Measurements from ENCODE around the gene PRAC2.
A peak's percentile ranks its signal among the peaks of the same experiment; 100 is the strongest.

Gene PRAC2

DNA sequence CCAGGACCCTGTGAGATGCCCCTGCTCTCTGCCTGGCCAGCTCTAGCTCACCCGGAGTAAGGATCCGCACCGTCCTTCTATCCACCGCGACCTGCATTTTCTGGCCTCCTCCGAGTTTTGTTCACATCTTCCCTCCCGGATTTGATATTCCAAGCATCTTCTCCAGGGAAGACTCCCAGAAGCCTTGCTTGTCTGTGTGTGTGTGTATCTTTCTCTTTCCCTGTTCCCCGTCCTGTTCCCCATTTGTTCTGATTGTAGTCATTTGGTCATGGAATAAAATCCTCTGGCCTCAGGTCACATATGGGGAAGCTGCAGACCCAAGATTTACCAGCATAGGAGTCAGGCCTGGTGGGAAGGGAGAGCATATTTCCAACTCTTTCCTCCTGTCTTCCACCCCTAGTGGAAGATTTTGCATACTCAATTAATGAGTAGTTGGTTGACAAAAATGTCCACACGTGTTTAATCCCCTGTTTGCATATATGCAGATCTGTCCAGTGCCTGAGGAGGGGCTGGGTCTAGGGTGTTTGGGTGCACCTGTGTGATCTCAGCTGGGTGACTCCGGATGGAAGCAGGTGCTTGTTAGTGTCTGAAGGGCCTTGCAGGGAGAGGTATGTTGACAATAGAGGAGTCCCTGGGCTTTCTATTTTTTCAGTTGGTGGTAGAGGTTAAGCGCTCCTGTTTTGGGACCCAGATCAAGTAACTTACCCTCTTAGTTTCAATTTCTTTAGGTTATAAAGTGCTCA lies 2.5 kb upstream of the PRAC2 start:
- no peak for DNase-seq (ENCODE audit: extremely low read depth in 1 of 2, low read depth in 1 of 2)

DNA sequence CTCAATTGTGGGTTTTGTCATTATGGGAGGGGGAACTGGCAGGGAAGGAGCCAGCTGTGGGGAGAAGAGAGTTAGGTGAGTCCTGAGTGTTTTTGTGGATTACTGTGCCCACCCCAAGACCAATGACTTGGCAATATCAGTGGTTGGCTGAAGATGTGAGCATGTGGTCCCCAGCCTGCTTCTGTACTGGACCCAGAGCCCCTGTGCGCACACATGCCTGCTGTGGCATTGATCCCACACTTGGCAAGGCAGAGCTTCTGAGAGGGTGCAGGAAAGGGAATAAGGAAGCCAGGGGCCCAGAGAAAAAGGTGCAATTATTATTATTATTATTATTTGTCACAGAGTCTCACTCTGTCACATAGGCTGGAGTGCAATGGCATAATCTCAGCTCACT lies 2.0 kb upstream of the PRAC2 start:
- no peak for DNase-seq (ENCODE audit: extremely low read depth in 1 of 2, low read depth in 1 of 2)

DNA sequence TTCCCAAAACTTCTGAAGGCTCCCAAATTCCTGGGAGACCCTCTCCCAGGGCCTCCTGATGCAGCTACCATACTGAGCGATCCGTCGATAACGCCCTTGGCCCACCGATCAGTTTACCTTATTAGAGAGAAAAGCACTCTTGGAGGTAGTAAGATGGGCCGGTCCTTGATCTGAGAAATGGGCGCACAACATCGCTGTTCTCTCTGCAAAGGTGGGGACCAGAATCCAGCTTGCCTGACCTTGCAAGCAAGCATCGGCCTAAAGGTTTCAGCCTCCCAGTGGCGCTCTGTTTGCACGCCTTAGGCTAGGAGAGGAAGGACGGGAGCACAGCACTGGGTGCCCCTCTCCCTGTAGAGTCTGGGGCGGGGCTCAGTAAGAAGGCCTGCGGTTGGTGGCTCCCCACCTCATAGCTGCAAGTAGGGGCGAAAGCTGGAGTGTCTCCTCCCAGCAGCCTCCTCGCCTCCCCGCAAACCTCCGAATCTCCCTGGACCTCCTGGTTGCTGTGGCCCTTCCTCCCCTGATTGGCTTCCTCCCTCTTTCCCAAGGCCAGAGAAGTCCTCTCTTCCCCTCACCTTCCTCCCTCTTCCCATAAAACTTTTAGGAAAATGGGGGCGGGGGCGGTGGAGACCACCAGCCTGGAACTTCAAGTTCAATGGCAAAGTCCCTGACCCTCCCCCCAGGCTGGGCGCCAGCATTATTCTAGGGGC lies 631 bp upstream of the PRAC2 start, which contains the start of gene PRAC1:
Gene PRAC1, minus strand, starts transcription at position 318 of the 707 bp plus-strand sequence. Its CDS starts 126 bp downstream, at position 192.
- no peak for DNase-seq (ENCODE audit: extremely low read depth in 1 of 2, low read depth in 1 of 2)

DNA sequence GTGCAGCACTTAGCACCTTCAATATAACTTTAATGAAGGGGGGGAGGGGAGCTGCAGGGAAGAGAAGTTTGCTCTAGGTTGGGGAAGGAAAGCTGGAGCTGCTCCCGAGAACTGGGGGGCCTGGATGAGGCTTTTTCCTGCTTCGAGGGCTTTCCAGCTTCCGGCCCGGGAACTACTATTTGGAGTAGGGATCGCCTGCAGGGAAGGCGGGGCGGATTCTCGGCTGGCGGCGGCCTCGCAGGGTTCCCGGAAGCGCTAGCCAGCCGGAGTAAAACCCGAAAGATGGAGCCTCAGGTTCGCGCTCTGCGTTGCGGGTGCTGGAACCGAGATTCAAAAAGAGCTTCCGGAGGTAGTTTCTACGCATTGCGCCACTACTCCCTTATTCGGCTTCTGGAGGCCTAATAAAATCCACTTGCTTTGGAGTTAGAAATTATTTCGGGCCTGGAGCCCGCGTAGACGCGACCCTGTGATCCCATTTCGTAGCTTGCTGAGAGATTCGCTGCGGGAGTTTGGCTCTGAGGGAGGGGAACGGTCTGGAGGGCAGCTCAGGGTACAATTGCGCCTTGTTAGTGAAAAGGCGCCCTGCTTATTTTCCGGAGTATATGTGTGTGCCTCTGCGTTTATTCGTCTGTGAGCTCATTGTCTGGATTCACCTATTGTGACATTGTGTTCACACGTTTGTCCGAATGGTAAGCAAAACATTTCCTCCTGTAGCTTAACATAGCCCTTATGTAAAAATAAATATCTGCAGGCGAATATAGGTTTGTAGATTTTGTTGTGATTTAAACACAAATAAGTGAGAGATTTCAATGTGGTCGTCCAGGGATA lies 652 bp downstream of the PRAC2 start:
- DNase-seq (ENCODE audit: extremely low read depth in 1 of 2, low read depth in 1 of 2): no peak

DNA sequence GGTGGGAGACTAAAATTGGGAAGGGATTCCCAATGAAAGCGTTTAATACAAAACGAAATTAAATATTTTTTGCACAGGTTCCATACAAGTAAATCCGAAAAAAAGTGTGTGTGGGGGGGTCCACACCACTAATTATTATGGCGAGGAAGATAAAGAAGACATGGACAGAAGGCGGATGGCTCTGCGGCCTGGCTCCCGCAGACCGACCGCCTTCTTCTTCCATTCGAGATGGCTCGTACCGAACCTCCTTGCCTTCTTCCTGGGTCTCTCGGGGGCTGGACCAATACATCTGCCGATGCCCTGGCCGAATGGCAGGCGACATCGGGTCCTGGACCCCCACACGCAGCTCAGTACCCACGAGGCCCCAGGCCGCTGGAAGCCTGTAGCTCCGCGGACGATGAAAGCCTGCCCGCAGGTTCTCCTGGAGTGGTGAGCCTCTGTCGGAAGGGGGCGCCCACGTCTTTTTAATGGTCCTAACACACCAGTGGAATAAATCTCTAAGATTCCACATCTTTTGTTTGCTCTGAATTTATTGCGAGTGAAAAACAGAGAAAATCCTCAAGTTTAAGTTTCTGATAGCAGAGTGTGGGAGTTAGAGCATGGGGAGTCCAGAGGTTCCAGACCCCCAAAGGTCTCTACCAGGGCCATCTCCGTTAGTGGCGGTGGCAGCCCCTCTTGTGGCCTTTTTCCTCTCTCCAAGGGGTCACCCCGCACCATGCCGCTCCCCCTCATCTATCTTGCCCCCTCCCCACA lies 1.4 kb downstream of the PRAC2 start:
- DNase-seq (ENCODE audit: extremely low read depth in 1 of 2, low read depth in 1 of 2): peak; percentile 23 to 69

DNA sequence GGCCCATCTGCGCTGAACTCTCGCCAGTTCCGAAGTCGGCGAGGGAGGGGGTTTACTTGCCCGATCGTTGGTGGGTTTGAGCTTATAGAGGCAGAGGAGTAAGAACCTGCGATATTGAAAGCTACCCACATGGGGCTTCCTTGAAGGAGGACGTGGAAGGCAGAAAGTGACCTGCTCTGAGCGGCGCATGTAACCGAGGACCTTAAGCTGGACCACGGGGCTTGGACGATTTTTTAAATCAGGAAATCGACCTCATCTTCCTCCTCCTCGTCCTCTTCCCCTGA lies 2.0 kb downstream of the PRAC2 start:
- no peak for DNase-seq (ENCODE audit: extremely low read depth in 1 of 2, low read depth in 1 of 2)

DNA sequence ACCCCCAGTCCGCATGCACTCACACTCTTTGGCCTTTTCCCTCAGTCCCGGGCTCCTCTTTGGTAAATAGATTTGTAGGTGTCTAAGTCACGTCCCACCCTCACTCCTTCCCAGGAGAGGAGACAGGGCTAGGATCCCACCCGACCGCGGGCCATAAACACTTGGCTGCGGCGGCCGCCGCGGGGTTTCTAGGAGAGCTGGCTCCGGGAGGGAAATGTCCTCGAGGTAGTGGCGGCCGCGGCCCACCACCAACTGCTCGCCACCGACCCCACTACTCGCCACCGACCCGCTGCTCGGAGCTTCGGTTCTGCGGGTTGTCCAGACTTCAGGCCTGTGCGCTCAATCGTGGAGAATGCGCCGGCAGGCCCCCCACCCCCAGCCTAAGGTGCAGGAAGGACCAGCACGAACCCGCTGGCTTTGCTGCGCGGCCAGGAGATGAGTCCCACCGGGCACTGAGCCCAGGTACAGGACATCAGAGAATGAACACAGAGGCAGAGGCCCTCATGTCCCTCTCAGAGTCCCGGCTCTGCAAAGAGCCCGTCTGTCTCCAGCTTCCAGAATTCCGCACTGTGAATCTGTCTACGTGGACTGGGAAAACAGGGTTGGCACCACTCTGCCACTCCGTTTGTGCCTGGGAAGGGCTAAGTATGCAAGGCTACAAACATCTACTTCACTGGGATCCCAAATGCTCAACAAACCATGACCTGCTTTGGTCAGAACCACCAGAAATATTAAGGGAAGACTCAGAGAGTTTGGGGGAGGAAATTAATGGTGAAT lies 2.5 kb downstream of the PRAC2 start:
- no peak for DNase-seq (ENCODE audit: extremely low read depth in 1 of 2, low read depth in 1 of 2)

DNA sequence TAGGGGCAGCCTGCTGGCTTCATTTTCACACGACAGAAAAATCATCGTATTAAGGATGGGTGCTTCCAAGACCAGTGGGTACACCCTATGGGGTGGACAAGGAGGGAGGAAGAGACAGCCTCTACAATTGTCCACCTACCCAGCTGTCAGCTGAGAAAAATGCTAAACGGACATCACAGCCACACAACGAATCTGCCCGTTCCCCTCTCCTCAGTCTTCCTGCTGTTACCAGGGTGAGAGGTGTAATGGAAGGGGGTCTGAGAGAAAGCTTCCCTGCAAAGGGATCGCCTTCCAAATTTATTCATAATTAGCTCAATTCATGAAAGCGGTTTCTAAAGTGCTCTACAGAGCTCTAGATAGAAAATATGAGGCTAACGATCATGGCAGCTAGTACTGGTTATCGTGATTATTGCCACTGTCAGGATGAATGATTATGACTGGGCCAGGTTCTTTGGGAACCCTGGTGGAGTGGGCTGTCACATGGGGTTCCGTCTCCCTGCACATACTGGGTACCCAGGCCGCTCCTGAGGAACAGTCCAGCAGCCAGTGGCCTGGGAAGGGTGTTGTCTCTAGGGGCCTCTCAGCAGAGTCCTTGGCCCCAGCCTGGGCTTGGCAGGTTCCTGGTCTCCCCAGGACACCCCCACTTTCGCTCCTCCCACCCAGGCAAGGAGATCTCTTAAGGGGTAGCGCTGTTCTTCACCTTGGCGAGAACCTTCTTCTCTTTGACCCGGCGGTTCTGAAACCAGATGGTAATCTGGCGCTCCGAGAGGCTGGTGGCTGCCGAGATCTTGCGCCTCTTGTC lies 3.3 kb downstream of the PRAC2 start:
- no peak for DNase-seq (ENCODE audit: extremely low read depth in 1 of 2, low read depth in 1 of 2)

DNA sequence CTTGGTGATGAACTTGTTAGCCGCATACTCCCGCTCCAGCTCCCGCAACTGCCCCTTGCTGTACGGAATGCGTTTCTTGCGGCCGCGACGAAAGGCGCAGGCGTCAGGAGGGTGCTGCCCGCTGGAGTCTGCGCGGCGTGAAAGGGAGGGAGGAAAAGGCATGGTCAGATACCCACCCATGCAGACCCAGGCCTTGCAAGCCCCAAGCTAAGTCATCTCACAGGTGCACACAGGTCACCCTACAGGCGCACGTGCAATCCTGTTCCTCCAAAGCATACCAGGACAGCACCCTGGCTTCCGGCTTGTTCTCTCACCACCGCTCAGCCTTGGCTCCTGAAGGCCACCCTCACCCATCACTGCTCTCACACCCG lies 3.9 kb downstream of the PRAC2 start:
- no peak for DNase-seq (ENCODE audit: extremely low read depth in 1 of 2, low read depth in 1 of 2)

DNA sequence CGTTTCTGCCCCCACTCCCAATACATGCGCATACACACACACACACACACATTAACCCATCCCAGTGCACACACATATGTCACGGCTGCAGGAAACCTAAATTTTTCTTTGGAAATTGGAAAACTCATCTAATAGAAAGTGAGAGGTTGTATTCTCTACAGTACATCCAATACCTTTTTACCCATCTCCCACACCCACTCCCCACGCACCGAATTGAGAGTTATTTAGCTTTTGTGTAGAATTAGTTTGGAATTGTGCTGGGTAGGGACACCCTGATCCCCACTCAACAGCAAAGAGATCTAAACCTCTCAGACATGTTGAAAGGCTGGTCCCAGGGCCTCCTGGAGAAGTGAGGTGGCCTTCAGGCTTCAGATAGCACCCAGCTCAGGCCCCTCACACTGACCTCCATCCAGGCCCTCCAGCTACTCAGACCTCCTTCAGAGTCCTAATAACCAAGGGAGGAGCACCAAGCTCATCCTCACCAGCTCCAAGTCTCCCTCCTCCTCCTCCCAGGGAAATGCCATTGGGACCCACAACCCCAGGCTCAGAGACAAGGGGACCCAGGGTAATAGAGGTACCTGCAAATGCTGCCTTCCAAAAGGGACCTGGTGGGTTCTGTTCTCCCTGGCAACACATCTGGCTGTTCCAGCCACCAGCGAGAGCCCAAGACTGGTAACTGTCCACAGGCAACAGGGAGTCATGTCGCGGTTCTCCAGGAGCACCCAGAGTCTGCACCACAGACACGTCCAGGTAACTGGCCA lies 4.6 kb downstream of the PRAC2 start:
- no peak for DNase-seq (ENCODE audit: extremely low read depth in 1 of 2, low read depth in 1 of 2)

DNA sequence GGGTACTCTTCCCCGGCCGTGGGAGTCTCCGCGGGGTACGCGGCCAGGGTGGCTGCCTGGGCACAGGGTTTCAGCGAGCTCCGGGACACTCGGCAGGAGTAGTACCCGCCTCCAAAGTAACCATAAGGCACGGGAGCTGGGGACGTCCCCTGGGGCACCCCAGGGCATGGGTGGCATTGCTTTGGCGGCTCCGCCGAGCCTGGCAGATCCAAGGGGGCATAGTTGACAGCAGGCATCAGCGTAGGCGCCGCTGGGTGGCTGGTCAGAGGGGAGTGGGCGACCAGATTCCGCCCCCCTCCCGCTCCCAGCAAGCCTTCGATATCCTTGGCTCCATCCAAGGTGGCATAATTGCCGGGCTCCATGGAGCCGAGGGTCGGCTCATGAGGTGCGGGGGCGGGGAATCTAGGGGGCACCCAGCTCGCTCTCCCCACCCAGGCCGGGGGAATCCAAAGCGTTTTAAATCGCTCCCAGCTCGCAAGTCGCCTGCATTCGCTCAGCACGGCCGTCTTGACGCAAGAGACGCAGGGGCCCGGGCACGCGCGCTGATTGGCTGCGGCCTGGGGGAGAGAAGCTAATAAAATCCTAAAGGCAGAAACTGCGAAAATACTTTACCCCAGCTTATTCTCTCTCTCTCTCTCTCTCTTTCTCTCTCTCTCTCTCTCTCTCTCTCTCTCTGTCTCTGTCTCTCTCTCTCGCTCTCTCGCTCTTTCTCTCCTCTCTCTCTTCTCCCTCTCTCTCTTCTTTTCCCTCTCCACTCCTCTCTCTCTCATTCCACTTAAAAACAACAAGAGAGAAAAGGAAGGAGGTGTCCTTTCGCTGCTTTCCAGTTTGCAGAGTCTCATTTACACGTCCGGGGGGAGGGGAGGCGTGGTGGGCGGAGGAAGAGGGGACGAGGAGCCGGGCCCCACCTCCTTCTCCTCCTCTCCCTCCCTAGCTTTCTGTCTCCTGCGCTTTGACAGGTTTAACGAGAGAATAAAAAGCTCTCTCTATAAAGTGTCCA lies 5.5 kb downstream of the PRAC2 start, which contains the start of gene HOXB13:
Gene HOXB13, minus strand, starts transcription at position 519 of the 1,000 bp plus-strand sequence. Its CDS starts 157 bp downstream, at position 362.
- DNase-seq (ENCODE audit: extremely low read depth in 1 of 2, low read depth in 1 of 2): no peak

DNA sequence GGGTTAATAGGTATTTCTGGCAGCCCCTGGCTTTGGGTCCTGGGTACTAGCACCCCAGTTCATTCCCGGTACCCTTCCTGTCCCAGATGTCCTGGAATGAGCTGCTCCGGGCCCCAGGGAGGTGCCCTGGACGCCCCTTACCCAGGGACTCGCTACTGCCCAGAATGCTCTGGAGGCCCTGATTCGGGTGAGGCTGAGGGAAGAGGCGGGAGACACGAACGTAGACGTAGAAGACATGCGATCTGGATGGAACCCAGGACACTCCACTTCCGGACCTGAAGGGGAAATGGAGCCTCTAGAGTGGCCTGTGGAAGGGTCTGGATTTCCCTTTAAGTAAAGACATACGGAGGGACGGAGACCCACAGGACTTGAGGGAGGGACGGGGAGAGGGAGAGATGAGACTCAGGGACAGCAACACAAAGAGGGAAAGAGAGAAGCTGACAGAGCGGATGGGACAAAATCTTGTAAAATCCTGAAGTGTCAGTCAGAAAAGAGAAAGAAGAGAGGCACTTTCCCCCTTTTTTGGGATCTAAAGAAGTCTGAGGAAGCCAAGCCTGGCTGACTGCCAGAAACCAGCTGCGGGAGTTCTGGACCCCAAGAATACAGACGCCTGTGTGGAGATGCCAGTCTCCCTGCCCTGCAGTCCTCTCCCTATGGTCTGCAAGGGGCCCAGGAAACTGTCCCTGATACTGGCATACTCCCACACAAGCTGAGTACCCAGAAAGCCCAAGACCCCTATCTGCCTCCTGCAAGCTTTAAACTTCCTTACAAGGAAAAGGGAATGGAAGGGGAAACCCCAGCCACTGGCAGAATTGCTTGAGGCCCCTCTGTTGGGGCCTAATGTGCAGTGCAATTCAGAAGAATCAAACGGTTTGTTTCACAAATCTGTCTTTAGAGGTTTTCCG lies 6.6 kb downstream of the PRAC2 start:
- DNase-seq (ENCODE audit: extremely low read depth in 1 of 2, low read depth in 1 of 2): no peak

DNA sequence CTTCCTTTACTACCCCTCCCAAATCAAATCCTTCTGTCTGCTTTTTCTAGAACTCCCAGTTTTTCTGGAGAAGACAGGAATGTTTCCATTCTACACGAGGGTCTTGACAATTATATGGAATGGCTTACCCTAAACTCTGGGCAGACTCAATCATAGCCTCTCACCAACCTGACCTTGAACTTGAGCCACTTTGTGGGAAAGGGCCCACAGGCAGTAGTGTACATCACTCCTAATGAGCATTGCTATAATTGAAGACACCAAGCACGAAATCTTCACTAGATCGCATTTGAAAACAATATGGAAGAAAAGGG lies 7.2 kb downstream of the PRAC2 start:
- DNase-seq (ENCODE audit: extremely low read depth in 1 of 2, low read depth in 1 of 2): no peak

DNA sequence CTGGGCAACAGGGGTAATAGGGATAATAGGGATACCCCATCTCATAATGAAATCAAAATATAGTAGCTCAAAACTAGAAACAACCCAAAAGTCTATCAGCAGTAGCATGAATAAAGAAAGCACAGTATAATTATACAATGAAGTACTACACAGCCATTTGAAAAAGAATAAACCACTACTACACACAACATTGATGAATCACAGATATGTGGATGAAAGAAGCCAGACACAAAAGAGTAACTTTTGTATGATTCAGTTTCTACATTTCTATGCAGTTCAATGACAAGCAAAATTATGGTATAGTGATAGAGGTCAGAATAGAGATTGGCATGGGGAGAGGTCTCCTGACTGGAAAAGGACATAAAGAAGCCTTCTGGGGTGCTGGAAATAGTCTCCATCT lies 8.4 kb downstream of the PRAC2 start:
- no peak for DNase-seq (ENCODE audit: extremely low read depth in 1 of 2, low read depth in 1 of 2)

DNA sequence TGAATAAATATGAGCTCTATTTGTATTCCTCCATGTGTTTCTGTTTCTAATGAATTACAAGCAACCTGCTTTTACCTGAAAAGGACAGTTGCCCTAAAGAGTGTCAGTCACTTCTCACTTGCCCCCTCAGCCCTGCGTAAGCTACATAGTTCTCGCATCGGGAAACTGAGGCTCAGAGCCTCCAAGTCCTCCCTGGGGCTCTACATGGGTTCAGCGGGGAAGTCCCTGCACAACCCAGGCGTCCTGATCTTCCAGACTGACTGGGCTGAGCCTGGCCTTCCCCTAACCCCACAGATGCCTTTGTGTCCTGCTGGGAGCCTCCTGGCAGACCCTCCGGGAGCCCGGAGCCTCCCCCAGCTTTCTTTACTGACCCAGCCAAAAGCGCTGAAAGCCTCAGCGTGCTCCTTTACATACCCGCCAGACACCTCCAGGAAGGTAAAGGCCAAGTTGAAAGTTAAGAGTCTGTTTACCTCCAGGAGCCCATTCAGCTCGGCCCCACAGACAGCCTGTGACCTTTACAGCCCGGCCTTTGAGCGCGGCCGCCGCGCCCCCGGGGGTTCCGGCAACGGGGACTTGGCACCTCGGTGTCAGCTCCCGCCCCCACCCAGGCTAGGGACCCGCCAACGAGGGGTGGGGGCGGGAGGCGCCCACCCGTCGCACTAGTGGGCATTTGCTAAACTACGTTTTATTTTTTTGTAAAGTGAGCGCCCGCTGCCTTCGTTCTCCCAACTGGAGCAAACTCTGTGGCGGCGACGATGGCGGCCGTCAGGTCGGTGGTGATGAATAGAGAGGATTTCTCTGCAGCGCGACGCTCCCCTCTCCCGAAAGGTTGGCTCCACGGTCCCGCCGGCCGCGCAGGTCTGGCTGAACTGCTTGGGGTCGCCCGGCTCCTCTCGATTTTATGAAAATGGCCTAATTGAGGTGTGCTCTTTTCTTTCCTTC lies 10.0 kb downstream of the PRAC2 start:
- DNase-seq (ENCODE audit: extremely low read depth in 1 of 2, low read depth in 1 of 2): no peak

Data from stimulated activated CD8-positive, alpha-beta memory T cell treated with anti-CD3 and anti-CD28 coated beads, Interleukin-7, amount 100 ng/mL, for 48 hours (primary cell).